Ovary (tissue), 3 donors: ENCODE data around the gene BMP8B.

Source experiments
- POLR2A ChIP-seq: fragments of 450-650 bp; IDR thresholded peaks from one replicate; pipeline ENCODE4 v1.6.1; 2017; ENCODE audit warnings: antibody characterized with exemption, mild to moderate bottlenecking, moderate library complexity
- TF ChIP-seq, protein P1 (sequence below), 3 donors: fragments of 450-650 bp in 2 of 3; fragments of 200-600 bp in 1 of 3; IDR thresholded peaks; one replicate each; pipeline versions ENCODE4 v1.5.1 to v1.8.0; 2016 to 2022; ENCODE audit warnings: antibody characterized with exemption in 3 of 3, mild to moderate bottlenecking in 1 of 3
- donor health status: DM: no; HTN: no; CAD: no.

DNA sequence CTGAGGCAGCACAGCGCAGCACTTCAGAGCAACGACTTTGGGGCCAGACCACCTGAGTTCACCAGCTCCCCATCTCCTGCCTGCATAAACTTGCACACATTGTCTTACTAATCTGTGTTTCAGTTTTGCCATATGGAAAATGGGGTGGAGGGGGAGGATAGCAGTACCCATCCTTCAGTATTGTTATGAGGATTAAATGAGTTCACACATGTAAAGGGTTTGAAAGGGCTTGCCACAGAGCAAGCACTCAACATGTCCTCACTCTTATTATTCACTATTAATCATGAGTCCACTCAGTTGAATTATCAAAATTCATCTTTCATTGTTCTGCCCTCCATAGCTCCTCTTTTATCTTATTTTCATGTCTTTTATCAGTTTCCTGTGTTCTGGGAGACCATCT, 40.1 kb upstream of the BMP8B start:
- TF ChIP-seq, protein P1, sequence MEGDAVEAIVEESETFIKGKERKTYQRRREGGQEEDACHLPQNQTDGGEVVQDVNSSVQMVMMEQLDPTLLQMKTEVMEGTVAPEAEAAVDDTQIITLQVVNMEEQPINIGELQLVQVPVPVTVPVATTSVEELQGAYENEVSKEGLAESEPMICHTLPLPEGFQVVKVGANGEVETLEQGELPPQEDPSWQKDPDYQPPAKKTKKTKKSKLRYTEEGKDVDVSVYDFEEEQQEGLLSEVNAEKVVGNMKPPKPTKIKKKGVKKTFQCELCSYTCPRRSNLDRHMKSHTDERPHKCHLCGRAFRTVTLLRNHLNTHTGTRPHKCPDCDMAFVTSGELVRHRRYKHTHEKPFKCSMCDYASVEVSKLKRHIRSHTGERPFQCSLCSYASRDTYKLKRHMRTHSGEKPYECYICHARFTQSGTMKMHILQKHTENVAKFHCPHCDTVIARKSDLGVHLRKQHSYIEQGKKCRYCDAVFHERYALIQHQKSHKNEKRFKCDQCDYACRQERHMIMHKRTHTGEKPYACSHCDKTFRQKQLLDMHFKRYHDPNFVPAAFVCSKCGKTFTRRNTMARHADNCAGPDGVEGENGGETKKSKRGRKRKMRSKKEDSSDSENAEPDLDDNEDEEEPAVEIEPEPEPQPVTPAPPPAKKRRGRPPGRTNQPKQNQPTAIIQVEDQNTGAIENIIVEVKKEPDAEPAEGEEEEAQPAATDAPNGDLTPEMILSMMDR (IDR thresholded peaks at IDR 0.05) = no peak
- no peak for TF ChIP-seq POLR2A
